Measurements from ENCODE around the gene IPMK.
A peak's percentile ranks its signal among the peaks of the same experiment; 100 is the strongest.

- no peak for TF ChIP-seq EGR1 (IDR thresholded peaks at IDR 0.05; ENCODE audit: borderline replicate concordance, low read depth, low read length)
- TF ChIP-seq CTCF (IDR thresholded peaks at IDR 0.05; ENCODE audit: control extremely low read depth in 1 of 3, insufficient read depth in 1 of 3, low read depth in 1 of 3, low read length in 3 of 3), result no peak
- TF ChIP-seq ZNF274 (IDR thresholded peaks at IDR 0.05; ENCODE audit: borderline replicate concordance, extremely low read depth, low read length), result no peak
- TF ChIP-seq POU5F1 (IDR thresholded peaks at IDR 0.05; ENCODE audit: low read depth, low read length), result no peak
- no peak for TF ChIP-seq FOSL1 (IDR thresholded peaks at IDR 0.05; ENCODE audit: insufficient read depth, low read depth, low read length)
- TF ChIP-seq BCL11A (IDR thresholded peaks at IDR 0.05; ENCODE audit: low read depth in 2 of 2, low read length in 2 of 2), result no peak
- no peak for TF ChIP-seq RNF2 (IDR thresholded peaks at IDR 0.05; ENCODE audit: borderline replicate concordance, low read depth, low read length, missing control alignments, poor library complexity, severe bottlenecking)
- peak; percentile 66 for TF ChIP-seq MAX (IDR thresholded peaks at IDR 0.05)
- no peak for TF ChIP-seq EP300 (IDR thresholded peaks at IDR 0.05; ENCODE audit: borderline replicate concordance in 1 of 2, low read depth in 2 of 2, low read length in 2 of 2)
- no peak for TF ChIP-seq EZH2 (IDR thresholded peaks at IDR 0.05; ENCODE audit: low read depth, low read length, severe bottlenecking)
- TF ChIP-seq RFX5 (IDR thresholded peaks at IDR 0.05; ENCODE audit: borderline replicate concordance, low read depth, low read length), result no peak
- no peak for TF ChIP-seq POLR2A (IDR thresholded peaks at IDR 0.05; ENCODE audit: control extremely low read depth in 1 of 2, low read depth in 2 of 2, low read length in 2 of 2)
Measured at GRCh38 chr10:58266826-58267712, 625 bp downstream of the IPMK start.

Data from H1 (cell line).